Panc1 (cell line): ENCODE measurements around the gene NEURL3. TPM values are rescaled to one million over a fixed set of nuclear protein-coding genes. Genes with fewer than 3 reads are reported as not detected.

Source experiments
- ATAC-seq: fragments of 200-7000 bp; cut with Tn5 transposase; 2 replicates; pipeline ENCODE4 v1.9.1; 2020; ENCODE audit warnings: mild to moderate bottlenecking, moderate library complexity
- BruUV-seq: library from RNA; stranded (reverse); fragments of 400-500 nt; replicated peaks from 2 replicates; lab custom pipeline; 2021; lab: Mats Ljungman, UMichigan
- CTCF ChIA-PET: fragments of 300-600 bp; sonication (Branson Sonifier 250); formaldehyde crosslinking; loops from one replicate; lab custom pipeline; 2022; ENCODE audit warnings: antibody characterized with exemption; lab: Charles Lee
- POLR2A ChIA-PET: fragments of 300-600 bp; sonication (Branson Sonifier 250); formaldehyde crosslinking; loops from one replicate; lab custom pipeline; 2022; ENCODE audit warnings: antibody characterized with exemption; lab: Charles Lee
- DNase-seq: peaks from one replicate; pipeline ENCODE4 v3.0.0-alpha.2; 2010; ENCODE audit warnings: low read depth, low spot score
- H3K27ac ChIP-seq: 2 replicates; pipeline ENCODE4 v1.5.1; 2011; ENCODE audit warnings: mild to moderate bottlenecking, low read length, inconsistent platforms
- H3K27me3 ChIP-seq: fragments of 200-500 bp; sonication (Bioruptor generic); 2 replicates; pipeline ENCODE4 v1.6.0; 2014; ENCODE audit warnings: low read length, inconsistent platforms; ENCODE audit not compliant: control insufficient read depth, insufficient read depth
- H3K36me3 ChIP-seq: fragments of 200-500 bp; sonication (Bioruptor generic); 2 replicates; pipeline ENCODE4 v1.5.1; 2014; ENCODE audit warnings: inconsistent platforms, mild to moderate bottlenecking, low read length, moderate library complexity; ENCODE audit not compliant: control insufficient read depth, insufficient read depth
- H3K4me1 ChIP-seq: 2 replicates; pipeline ENCODE4 v1.5.1; 2011; ENCODE audit warnings: inconsistent platforms, mild to moderate bottlenecking, low read length, moderate library complexity; ENCODE audit not compliant: control insufficient read depth, insufficient read depth
- H3K4me3 ChIP-seq, 2 experiments: 2 replicates each; pipeline ENCODE4 v1.5.1; 2011 to 2012; ENCODE audit warnings: low read depth in 2 of 2, low read length in 2 of 2, mild to moderate bottlenecking in 2 of 2, inconsistent platforms in 1 of 2, moderate library complexity in 1 of 2
- H3K9me3 ChIP-seq: fragments of 200-500 bp; sonication (Bioruptor generic); 2 replicates; pipeline ENCODE4 v1.5.1; 2014; ENCODE audit warnings: low read depth, mild to moderate bottlenecking, inconsistent platforms, low read length, moderate library complexity; ENCODE audit not compliant: control insufficient read depth, insufficient read depth
- CTCF ChIP-seq: fragments of 450-650 bp; IDR thresholded peaks from 2 replicates; pipeline ENCODE4 v1.5.1; 2017; ENCODE audit warnings: mild to moderate bottlenecking
- POLR2AphosphoS5 ChIP-seq: IDR thresholded peaks from 2 replicates; pipeline ENCODE4 v1.6.1; 2012; ENCODE audit warnings: mild to moderate bottlenecking, low read depth, low read length, moderate library complexity
- REST ChIP-seq, 2 experiments: IDR thresholded peaks; 2 replicates each; pipeline ENCODE4 v1.6.1; 2011 to 2012; ENCODE audit warnings: low read depth in 2 of 2, control low read depth in 1 of 2, low read length in 1 of 2, mild to moderate bottlenecking in 1 of 2, moderate library complexity in 1 of 2; ENCODE audit not compliant: insufficient read depth in 1 of 2
- SIN3A ChIP-seq: IDR thresholded peaks from 2 replicates; pipeline ENCODE4 v1.6.1; 2012; ENCODE audit warnings: low read depth, mild to moderate bottlenecking, low read length, moderate library complexity, borderline replicate concordance; ENCODE audit not compliant: insufficient read depth
- TCF7L2 ChIP-seq: IDR thresholded peaks from 2 replicates; pipeline ENCODE4 v1.6.1; 2011; ENCODE audit warnings: mild to moderate bottlenecking, low read depth, low read length, inconsistent platforms
- in situ Hi-C: cut with HindIII; loops from 2 replicates; pipeline ENCODE4 v1.10.0; 2016; ENCODE audit warnings: low sequenced_read_pairs, low pct_unique_long_range_greater_than_20kb
- intact Hi-C: fragments of 100-400 bp; cut with micrococcal nuclease; formaldehyde crosslinking; loops from one replicate; pipeline ENCODE4 v1.10.0; 2022; ENCODE audit not compliant: unreplicated experiment
- total RNA-seq: library from RNA; stranded (reverse); gene quantifications from one replicate; pipeline ENCODE4 v1.2.1, GENCODE V29; 2021; ENCODE audit not compliant: unreplicated experiment

The NEURL3 gene
- total RNA-seq, 1 experiment from 2014 or later, result 1.2 TPM

- BruUV-seq, result no TSS peak
- TF ChIP-seq SIN3A (no peak), TCF7L2 (no peak), POLR2AphosphoS5 (no peak), REST (IDR thresholded peaks at IDR 0.05; ENCODE audit: insufficient read depth in 1 of 2, low read depth in 2 of 2, low read length in 1 of 2) (no peak), CTCF (no peak)
- H3K27ac ChIP-seq, result peak overlapping the region; percentile 82
- no peak for ATAC-seq
- ChIA-PET POLR2A (no interaction called here), CTCF (interaction anchor here (0.6 kb wide), 1 partner anchor 35 kb away, joined by 4 read pairs; no protein-coding TSS in a partner anchor)
- peaks cover 60% of the 10 kb centered on the region for H3K4me1 ChIP-seq
- no peaks in the 10 kb centered on the region for H3K36me3 ChIP-seq
- H3K9me3 ChIP-seq, result no peaks in the 10 kb centered on the region
- H3K4me3 ChIP-seq, result no peak overlapping the region
- in situ Hi-C loops (no loop called here), intact Hi-C loops (loop anchor here (10.0 kb wide), 1 partner anchor 142 kb away; no protein-coding TSS in a partner anchor)
- DNase-seq, result no peak
- H3K27me3 ChIP-seq, result no peaks in the 10 kb centered on the region
These were observed 1.7 kb upstream of the NEURL3 start for GRCh38 chr2:96506907-96507240.

- no TSS peak for BruUV-seq
- H3K4me3 ChIP-seq, result no peak overlapping the region
- peak overlapping the region; percentile 82 for H3K27ac ChIP-seq
- no peak for TF ChIP-seq POLR2AphosphoS5
- no peak for TF ChIP-seq TCF7L2
- no peak for TF ChIP-seq SIN3A
- TF ChIP-seq REST (IDR thresholded peaks at IDR 0.05; ENCODE audit: insufficient read depth in 1 of 2, low read depth in 2 of 2, low read length in 1 of 2), result no peak
- TF ChIP-seq CTCF, result no peak
- H3K27me3 ChIP-seq, result no peaks in the 10 kb centered on the region
- POLR2A ChIA-PET, result no interaction called here
- CTCF ChIA-PET, result interaction anchor here (0.9 kb wide), 1 partner anchor 95 kb away, joined by 3 read pairs; no protein-coding TSS in a partner anchor
- H3K4me1 ChIP-seq, result peaks cover 66% of the 10 kb centered on the region
- intact Hi-C loops, result loop anchor here (10.0 kb wide), 1 partner anchor 141 kb away; no protein-coding TSS in a partner anchor
- DNase-seq (no peak), ATAC-seq (no peak)
- no peaks in the 10 kb centered on the region for H3K36me3 ChIP-seq
- in situ Hi-C loops, result no loop called here
- no peaks in the 10 kb centered on the region for H3K9me3 ChIP-seq
These were observed 1.1 kb upstream of the NEURL3 start for GRCh38 chr2:96506016-96506906.
